Measurements from ENCODE around the gene ETNK1.

- no peak for TF ChIP-seq CTCF (IDR thresholded peaks at IDR 0.05)
- no peak for TF ChIP-seq EZH2 (IDR thresholded peaks at IDR 0.05; ENCODE audit: borderline replicate concordance, insufficient read depth, low read depth, low read length, poor library complexity, severe bottlenecking)
These were observed 57.7 kb downstream of the ETNK1 start for GRCh38 chr12:22682663-22683062.
